Neural cell (in vitro differentiated cells): ENCODE data around the gene PTPN13. TPM values are rescaled to one million over a fixed set of nuclear protein-coding genes. Genes with fewer than 3 reads are reported as not detected.

Experiments used
- H2AFZ ChIP-seq: fragments of 200-600, 300-800 bp; sonication (generic), shearing (Covaris generic); 2 replicates; pipeline ENCODE4 v1.6.0; 2014; ENCODE audit warnings: low read depth, mild to moderate bottlenecking, antibody characterized with exemption, low read length, moderate library complexity
- H3F3A ChIP-seq: fragments of 200-600 bp; shearing (Covaris generic); 2 replicates; pipeline ENCODE4 v1.6.1; 2016; ENCODE audit warnings: mild to moderate bottlenecking, moderate library complexity, mixed read lengths, antibody characterized with exemption, low read length; ENCODE audit not compliant: insufficient read depth, poor library complexity, severe bottlenecking
- H3K27ac ChIP-seq: fragments of 200-600, 300-800 bp; sonication (generic), shearing (Covaris generic); 2 replicates; pipeline ENCODE4 v1.5.1; 2014; ENCODE audit warnings: mild to moderate bottlenecking, low read length, moderate library complexity
- H3K27me3 ChIP-seq: fragments of 300-800, 200-600 bp; sonication (generic), shearing (Covaris generic); 2 replicates; pipeline ENCODE4 v1.6.0; 2014; ENCODE audit warnings: mild to moderate bottlenecking, low read depth, low read length, moderate library complexity; ENCODE audit not compliant: insufficient read depth
- H3K36me3 ChIP-seq: fragments of 300-800, 200-600 bp; sonication (generic), shearing (Covaris generic); 2 replicates; pipeline ENCODE4 v1.5.1; 2014; ENCODE audit warnings: mild to moderate bottlenecking, antibody characterized with exemption, low read length, moderate library complexity; ENCODE audit not compliant: insufficient read depth
- H3K4me2 ChIP-seq: fragments of 300-800, 200-600 bp; sonication (generic), shearing (Covaris generic); 2 replicates; pipeline ENCODE4 v1.6.0; 2014; ENCODE audit warnings: mild to moderate bottlenecking, low read length
- H3K4me3 ChIP-seq: fragments of 300-800, 200-600 bp; sonication (generic), shearing (Covaris generic); 2 replicates; pipeline ENCODE4 v1.5.1; 2014; ENCODE audit warnings: mild to moderate bottlenecking, low read length, moderate library complexity
- H3K79me2 ChIP-seq: fragments of 200-600 bp; shearing (Covaris generic); replicated peaks from 2 replicates; pipeline ENCODE4 v1.6.0; 2014; ENCODE audit warnings: mild to moderate bottlenecking, low read length, moderate library complexity; ENCODE audit not compliant: insufficient read depth
- H3K9ac ChIP-seq: fragments of 300-800, 200-600 bp; sonication (generic), shearing (Covaris generic); 2 replicates; pipeline ENCODE4 v1.6.1; 2016; ENCODE audit warnings: mild to moderate bottlenecking, low read length, mixed read lengths
- H3K9me2 ChIP-seq: fragments of 200-600 bp; shearing (Covaris generic); 2 replicates; pipeline ENCODE4 v1.6.1; 2016; ENCODE audit warnings: mild to moderate bottlenecking, low read length, mixed read lengths; ENCODE audit not compliant: insufficient read depth
- H3K9me3 ChIP-seq: fragments of 200-600, 300-800 bp; sonication (generic), shearing (Covaris generic); 2 replicates; pipeline ENCODE4 v1.6.1; 2016; ENCODE audit warnings: mild to moderate bottlenecking, mixed run types, low read length, moderate library complexity, mixed read lengths
- H4K20me1 ChIP-seq: fragments of 200-600 bp; shearing (Covaris generic); 2 replicates; pipeline ENCODE4 v1.6.1; 2016; ENCODE audit warnings: mild to moderate bottlenecking, mixed run types; ENCODE audit not compliant: insufficient read depth
- EP300 ChIP-seq: fragments of 450-650 bp; conservative IDR thresholded peaks from 2 replicates; pipeline ENCODE4 v1.6.1; 2014; ENCODE audit warnings: antibody characterized with exemption, mild to moderate bottlenecking, moderate library complexity; ENCODE audit not compliant: poor library complexity, severe bottlenecking
- EZH2 ChIP-seq: fragments of 200-600, 300-800 bp; shearing (Covaris generic), sonication (generic); IDR thresholded peaks from 2 replicates; pipeline ENCODE4 v1.6.1; 2014; ENCODE audit warnings: antibody characterized with exemption, low read length, borderline replicate concordance, mild to moderate bottlenecking; ENCODE audit not compliant: insufficient read depth, poor library complexity, severe bottlenecking
- MXI1 ChIP-seq: fragments of 450-650 bp; conservative IDR thresholded peaks from 2 replicates; pipeline ENCODE4 v1.6.1; 2014; ENCODE audit warnings: antibody characterized with exemption, mild to moderate bottlenecking; ENCODE audit not compliant: poor library complexity, severe bottlenecking
- POLR2AphosphoS5 ChIP-seq: IDR thresholded peaks from 2 replicates; pipeline ENCODE4 v1.6.1; 2012
- RAD21 ChIP-seq: fragments of 450-650 bp; conservative IDR thresholded peaks from 2 replicates; pipeline ENCODE4 v1.6.1; 2014; ENCODE audit warnings: antibody characterized with exemption, mild to moderate bottlenecking, moderate library complexity
- SMC3 ChIP-seq: fragments of 450-650 bp; conservative IDR thresholded peaks from 2 replicates; pipeline ENCODE4 v1.6.1; 2014; ENCODE audit warnings: antibody characterized with exemption, mild to moderate bottlenecking, moderate library complexity; ENCODE audit not compliant: poor library complexity
- TAF1 ChIP-seq: IDR thresholded peaks from 2 replicates; pipeline ENCODE4 v1.6.1; 2012; ENCODE audit warnings: low read depth
- polyA plus RNA-seq: library from polyadenylated mRNA; depleted of rRNA; stranded (reverse); fragments of >200 nt; gene quantifications from 2 replicates; pipeline ENCODE4 v1.2.3, GENCODE V29; 2014
- TF ChIP-seq, protein P1 (sequence below): fragments of 450-650 bp; IDR thresholded peaks from 2 replicates; pipeline ENCODE4 v1.5.1; 2014; ENCODE audit warnings: antibody characterized with exemption, mild to moderate bottlenecking, moderate library complexity; ENCODE audit not compliant: poor library complexity, severe bottlenecking
- TF ChIP-seq, protein P2 (sequence below): IDR thresholded peaks from 2 replicates; pipeline ENCODE4 v1.6.1; 2012; ENCODE audit warnings: borderline replicate concordance

PTPN13 gene
- polyA plus RNA-seq, 1 donor from 2014 or later = 4.7 TPM

GRCh38 chr4:86855572-86855971 lies 261.5 kb downstream of the PTPN13 start:
- Histone ChIP-seq H3K4me3 (no peak overlapping the region), H3K27ac (no peak overlapping the region), H2AFZ (no peak overlapping the region), H3F3A (no peaks in the 10 kb centered on the region), H3K9ac (no peak overlapping the region), H3K9me2 (no peaks in the 10 kb centered on the region), H3K4me2 (no peak overlapping the region), H3K79me2 (no peaks in the 10 kb centered on the region), H3K27me3 (no peaks in the 10 kb centered on the region), H4K20me1 (no peaks in the 10 kb centered on the region), H3K36me3 (no peaks in the 10 kb centered on the region), H3K9me3 (no peaks in the 10 kb centered on the region)
- TF ChIP-seq RAD21 (no peak), EP300 (no peak), TAF1 (no peak), POLR2AphosphoS5 (no peak), MXI1 (no peak), SMC3 (no peak), EZH2 (no peak)
- TF ChIP-seq, protein P1, sequence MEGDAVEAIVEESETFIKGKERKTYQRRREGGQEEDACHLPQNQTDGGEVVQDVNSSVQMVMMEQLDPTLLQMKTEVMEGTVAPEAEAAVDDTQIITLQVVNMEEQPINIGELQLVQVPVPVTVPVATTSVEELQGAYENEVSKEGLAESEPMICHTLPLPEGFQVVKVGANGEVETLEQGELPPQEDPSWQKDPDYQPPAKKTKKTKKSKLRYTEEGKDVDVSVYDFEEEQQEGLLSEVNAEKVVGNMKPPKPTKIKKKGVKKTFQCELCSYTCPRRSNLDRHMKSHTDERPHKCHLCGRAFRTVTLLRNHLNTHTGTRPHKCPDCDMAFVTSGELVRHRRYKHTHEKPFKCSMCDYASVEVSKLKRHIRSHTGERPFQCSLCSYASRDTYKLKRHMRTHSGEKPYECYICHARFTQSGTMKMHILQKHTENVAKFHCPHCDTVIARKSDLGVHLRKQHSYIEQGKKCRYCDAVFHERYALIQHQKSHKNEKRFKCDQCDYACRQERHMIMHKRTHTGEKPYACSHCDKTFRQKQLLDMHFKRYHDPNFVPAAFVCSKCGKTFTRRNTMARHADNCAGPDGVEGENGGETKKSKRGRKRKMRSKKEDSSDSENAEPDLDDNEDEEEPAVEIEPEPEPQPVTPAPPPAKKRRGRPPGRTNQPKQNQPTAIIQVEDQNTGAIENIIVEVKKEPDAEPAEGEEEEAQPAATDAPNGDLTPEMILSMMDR = no peak
- TF ChIP-seq, protein P2, sequence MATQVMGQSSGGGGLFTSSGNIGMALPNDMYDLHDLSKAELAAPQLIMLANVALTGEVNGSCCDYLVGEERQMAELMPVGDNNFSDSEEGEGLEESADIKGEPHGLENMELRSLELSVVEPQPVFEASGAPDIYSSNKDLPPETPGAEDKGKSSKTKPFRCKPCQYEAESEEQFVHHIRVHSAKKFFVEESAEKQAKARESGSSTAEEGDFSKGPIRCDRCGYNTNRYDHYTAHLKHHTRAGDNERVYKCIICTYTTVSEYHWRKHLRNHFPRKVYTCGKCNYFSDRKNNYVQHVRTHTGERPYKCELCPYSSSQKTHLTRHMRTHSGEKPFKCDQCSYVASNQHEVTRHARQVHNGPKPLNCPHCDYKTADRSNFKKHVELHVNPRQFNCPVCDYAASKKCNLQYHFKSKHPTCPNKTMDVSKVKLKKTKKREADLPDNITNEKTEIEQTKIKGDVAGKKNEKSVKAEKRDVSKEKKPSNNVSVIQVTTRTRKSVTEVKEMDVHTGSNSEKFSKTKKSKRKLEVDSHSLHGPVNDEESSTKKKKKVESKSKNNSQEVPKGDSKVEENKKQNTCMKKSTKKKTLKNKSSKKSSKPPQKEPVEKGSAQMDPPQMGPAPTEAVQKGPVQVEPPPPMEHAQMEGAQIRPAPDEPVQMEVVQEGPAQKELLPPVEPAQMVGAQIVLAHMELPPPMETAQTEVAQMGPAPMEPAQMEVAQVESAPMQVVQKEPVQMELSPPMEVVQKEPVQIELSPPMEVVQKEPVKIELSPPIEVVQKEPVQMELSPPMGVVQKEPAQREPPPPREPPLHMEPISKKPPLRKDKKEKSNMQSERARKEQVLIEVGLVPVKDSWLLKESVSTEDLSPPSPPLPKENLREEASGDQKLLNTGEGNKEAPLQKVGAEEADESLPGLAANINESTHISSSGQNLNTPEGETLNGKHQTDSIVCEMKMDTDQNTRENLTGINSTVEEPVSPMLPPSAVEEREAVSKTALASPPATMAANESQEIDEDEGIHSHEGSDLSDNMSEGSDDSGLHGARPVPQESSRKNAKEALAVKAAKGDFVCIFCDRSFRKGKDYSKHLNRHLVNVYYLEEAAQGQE = no peak

- Histone ChIP-seq H3K4me3 (no peak overlapping the region), H3K36me3 (no peaks in the 10 kb centered on the region), H3K9ac (no peak overlapping the region), H4K20me1 (no peaks in the 10 kb centered on the region), H2AFZ (no peak overlapping the region), H3K9me3 (no peaks in the 10 kb centered on the region), H3K9me2 (no peaks in the 10 kb centered on the region), H3K4me2 (no peak overlapping the region), H3K79me2 (no peaks in the 10 kb centered on the region), H3K27ac (no peak overlapping the region), H3F3A (no peaks in the 10 kb centered on the region), H3K27me3 (no peaks in the 10 kb centered on the region)
- TF ChIP-seq MXI1 (no peak), SMC3 (no peak), EP300 (no peak), POLR2AphosphoS5 (no peak), RAD21 (no peak), EZH2 (no peak), TAF1 (no peak)
- TF ChIP-seq, protein P1 = no peak
- TF ChIP-seq, protein P2 = no peak
These were observed 262.8 kb downstream of the PTPN13 start for GRCh38 chr4:86856896-86857295.
